8988T (cell line): Measurements from ENCODE around the gene LRRC4C.
"Not testable (repeated sequence)": the region's sequence is repeated elsewhere in the genome, so short reads cannot be mapped to it uniquely, and the experiment has no call there.

Experiments used
- DNase-seq: peaks from one replicate; pipeline ENCODE4 v3.0.0; 2011

Gene LRRC4C

DNA sequence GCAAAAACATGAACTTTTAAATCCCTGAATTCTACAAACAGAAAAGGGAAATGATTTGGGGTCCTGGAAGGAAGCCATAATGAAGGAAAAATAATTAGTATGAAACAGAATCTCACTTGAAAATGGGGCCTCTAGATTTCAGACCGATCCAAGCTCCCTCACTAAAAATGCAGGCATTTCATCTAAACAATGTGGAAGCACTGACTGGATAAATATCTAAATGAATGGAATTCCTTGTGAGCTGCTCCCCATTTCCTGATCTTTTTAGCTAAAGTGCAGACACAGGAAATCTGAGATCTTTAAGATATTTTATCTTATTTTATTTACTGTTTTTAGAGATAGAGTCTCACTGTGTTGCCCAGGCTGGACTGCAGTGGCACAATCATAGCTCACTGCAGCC is 1255.8 kb downstream of the LRRC4C start:
- no peak for DNase-seq

DNA sequence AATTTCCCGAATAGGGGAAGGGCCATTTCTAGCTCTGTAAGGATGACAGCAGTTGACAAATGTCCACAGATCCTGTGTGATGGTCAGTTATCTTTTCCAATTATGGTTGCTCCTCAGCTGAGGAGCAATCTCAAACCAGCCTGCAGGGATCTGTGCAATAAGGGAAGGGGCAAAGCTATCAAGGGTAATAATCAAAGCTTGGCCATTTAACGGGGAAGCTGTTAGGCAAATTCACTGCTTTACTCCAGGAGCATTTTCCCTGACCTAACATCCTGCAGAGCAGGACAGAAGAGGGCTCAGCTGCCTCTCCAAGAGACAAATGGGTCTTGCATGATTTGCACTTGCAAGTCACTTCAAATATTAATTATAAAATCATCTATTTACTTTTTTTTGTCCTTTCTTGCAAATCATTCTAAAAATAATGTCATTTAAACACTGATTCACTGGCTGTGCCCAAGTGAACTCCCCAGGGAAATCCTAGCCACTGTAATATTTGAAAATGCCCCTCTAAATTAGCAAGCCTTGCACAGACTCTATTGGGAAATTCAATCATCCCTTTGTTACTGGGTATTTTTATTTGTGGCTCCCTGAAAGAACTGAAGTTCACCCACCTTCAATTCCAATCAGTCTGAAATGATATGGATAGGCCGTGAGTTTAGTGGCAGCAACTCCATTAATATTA is 1256.7 kb downstream of the LRRC4C start:
- no peak for DNase-seq

DNA sequence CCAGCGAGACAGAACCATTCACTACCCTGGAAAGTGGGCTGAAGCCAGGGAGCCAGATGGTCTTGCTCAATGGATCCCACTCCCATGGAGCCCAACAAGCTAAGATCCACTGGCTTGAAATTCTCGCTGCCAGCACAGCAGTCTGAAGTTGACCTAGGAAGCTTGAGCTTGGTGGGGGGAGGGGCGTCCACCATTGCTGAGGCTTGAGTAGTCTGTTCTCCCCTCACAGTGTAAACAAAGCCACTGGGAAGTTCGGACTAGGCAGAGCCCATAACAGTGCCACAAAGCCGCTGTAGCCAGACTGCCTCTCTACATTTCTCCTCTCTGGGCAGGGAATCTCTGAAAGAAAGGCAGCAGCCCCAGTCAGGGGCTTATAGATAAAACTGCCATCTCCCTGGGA is 1266.9 kb downstream of the LRRC4C start:
- not testable (repeated sequence) for DNase-seq

DNA sequence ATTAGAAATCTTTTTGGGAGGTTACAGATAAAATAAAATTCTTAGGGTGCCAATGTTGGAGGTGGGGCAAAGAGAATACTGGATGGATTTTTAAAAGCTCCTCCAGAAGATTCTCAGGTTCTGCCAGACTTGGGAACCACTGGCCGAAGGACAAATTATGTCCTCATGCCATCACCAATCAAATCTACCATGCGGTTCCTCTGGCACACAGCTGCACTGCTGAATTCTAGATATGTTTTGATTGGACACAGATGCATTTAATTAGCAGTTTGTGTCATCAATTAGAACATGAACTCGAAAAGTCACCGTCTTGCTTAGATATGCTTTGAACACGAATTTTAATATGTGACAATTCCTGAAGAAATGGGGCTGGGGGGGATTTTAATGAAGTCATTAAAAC is 1269.2 kb downstream of the LRRC4C start:
- no peak for DNase-seq

DNA sequence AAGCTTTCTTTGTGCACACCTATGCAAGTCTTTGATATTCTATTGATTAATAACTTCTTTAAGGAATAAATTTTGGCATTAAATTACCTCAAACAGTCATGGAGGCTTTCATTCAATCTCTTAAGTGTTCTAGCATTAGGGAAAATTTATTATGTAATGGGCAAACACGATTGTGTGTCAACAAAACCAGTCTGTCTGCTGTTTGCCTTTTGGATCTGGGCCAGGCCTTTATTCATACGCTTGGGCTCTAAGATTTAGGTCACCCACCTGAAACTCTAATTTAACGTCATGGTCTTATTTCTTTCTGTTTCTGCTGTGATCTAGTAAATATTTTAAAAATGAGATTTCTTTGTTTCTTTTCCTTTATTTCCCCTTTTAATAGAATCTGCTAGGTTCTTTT is 1270.6 kb downstream of the LRRC4C start:
- DNase-seq: no peak

DNA sequence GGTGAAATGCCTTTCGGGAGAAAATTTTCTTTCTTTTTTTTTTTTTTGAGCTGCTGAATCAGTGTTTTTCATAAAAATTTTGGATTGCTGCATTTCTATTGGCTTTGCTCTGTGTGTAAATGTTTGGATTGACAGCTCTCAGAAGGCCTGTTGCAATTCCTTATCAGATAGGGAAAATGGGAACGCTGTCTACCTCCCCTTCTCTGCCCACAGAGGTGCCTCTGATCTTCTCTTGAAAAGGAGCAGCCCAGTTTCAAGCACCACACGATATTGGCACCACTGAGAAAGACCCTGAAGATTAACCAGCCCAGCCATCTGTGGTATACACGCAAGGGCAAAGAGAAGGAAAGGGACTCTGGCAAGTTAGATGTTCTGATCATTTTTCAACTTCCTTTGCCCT is 1272.2 kb downstream of the LRRC4C start:
- DNase-seq: no peak

DNA sequence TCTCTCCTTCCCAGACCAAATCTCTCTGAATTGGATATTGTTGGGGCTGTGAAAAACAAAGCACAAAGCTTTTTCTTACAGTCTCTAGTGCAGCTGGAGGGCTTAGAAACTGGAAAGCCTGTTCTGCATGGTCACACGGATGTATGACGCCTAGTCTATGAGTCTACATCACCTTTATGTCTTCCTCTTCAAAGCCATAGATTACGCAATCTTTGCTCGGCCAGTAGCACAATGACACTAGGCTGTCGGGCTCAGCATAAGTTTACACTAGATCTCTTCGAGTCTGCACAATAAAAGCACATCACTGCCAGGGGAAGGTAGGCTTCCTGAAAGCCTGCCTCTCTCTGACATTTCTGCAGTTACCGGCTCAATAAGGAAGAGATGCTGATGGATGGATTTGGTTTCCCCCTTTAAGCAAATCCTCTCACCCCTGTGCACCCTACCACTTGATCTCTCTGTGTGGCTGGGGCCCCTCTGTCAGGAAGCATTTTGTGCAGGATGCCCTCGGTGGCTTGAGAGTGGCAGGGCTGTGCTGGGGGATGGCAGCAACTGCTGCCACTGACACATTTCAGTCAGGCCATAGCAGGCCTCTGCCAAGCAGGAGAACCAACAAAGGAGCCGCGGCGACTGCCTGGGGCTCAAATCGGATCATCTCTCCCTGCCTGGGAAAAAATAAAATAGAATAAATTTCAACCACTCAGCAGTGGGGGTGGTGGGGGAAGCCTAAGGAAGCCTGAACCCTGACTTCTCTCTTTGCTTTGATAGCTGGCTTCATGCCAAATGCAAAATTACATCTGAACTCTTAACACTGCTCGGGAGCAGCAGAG is 1272.8 kb downstream of the LRRC4C start:
- DNase-seq: no peak

DNA sequence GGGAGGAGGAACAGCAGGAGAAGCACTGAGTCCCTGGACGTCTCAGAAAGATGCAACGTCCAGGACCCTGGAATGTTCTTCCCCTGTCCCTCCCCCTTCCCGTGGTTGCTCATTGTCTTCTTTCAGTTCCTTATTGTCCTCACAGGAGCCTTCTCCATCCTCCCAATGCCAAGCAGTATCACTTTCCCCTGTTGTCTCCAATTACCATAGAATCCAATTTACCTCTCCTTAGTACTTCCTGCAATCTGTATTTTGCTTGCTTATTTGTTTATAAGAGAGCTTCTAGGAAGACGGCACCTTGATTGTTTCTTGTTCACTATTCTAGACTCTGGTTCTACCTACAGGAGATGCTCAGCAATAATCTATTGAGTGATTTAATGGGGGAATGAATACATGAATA is 1273.7 kb downstream of the LRRC4C start:
- DNase-seq: no peak

DNA sequence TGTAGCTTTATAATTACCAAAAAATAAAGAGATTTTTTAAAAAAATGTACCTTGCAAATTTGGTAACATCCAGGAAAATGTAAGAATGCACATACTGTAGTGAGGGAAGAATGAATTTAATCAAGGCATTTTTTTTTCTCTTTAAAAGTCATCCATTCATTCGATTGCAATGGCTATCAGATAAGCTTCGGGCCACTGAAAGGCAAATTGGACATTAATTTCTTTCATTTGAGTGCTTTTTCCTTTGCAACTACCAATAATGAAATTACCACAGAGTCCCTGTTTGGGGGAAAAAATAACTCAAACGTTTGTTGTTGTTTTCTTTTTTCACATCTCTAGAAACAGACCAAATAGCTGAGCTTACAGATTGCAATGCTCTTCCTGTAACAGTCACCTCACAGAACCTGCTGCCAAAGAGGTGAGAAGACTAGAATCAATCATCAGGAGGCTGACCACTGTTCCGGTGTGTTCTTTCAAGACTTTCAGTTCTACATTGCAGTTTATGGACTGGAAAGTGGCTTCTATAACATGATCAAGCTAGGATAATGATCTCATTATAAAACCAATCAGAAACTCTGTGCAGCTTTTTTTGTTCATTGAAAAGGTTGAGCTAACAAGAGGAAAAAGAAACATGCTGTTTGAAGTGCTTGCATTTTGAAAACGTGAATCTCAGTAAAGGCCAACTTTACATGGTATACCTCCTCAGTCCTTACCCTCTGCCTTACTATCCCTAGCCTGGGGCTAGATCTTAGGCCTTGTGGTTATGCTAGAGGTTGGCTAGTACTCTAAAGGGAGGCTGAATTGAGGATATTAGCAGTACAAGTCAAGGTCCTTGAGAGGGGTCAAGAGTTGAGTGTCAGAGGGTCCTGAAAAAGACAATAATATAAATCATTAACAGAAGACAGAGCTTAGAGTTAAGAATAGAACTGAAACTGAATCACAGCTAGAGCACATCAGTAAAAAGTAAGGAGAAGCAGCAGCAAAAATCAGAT is 1276.1 kb downstream of the LRRC4C start:
- DNase-seq: no peak

DNA sequence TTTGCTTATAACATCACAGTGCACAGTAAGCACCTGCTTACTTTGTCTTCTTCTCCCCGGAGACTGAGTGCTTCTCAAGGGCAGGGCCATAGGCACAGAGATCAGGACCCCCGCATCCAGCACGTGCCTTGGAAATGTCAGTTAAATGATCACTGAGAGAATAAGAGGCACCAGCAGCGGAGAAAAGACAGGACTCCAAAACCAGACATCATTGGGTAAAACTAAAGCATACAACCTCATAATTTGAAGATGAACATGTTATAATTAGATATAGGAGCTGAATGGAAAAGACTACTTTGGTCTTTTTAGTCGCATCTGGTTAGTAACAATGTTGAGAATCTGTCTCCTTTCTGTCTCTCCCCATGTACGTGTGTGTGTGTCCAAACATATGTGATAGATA is 1279.9 kb downstream of the LRRC4C start:
- no peak for DNase-seq

DNA sequence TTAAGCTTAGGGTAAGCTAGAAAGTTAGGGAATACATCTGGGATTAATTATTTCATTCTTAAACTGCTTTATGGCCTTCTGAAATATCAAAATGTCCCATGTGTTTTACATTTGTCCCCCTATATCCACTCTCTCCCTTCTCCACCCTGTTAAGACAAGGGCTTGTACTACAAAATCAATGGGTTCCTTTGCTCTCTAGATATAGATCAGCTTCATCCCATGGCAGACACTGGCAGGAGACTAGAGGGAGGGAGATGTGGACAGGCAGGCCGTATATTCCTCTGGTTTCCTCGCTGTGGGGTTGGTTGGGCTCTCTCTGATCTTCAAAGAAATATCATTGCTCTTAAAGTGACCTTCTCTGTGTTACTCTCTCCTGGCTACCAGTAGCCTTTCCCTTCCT is 1281.0 kb downstream of the LRRC4C start:
- DNase-seq: no peak

DNA sequence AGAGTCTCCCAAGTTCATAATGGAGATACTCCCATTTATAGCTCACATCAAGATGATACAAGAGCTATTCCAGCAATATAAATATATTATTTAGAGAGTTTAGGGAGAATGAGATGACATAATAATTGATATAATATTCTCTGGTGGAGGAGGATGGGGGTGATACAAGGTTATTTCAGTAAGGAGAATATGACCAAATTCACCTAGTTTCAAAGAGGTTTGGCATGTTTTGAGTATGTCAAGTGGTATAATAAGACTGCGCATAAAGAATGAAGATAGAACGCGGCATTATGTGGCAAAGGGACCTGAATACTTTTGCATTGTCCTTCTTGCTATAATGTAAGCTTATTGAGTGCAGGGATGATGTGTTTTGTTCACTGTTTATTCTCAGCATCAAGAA is 1283.5 kb downstream of the LRRC4C start:
- DNase-seq: no peak

DNA sequence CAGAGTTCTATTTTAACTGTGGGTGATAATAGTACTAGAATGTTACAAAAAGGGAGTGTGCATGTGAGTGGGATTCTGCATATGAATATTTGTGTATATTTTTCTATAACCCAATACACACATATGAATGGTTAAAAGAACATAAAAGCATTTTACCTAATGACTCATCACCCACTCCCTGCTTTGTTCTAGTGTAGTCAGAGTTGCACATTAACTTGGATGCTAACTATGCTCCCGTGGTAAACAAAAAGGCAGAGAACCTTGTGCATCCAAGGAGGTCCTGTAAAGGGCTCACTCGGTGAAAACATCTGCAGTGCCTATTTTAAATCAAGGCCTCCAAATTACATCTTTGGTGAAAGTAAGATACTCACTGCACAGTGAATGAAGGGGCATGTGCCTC is 1289.4 kb downstream of the LRRC4C start:
- no peak for DNase-seq

DNA sequence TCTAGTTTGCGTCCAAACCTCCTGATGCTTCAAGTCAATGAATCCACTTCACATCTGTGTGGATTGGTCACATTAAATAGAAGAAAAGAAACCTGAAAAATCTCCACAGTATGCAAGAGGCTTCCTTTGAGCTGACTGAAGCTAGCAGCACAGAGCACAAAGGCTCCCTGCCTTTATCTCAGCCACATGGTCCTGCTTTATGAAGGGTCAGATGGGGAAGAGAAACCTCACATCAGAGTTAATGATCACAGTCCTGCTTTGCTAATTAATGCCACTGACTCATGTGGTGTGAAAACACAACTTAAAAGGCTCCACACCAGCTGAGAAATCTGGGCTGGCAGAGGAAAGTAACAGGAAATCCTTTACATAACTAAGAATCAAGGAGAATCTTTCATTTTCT is 1291.0 kb downstream of the LRRC4C start:
- DNase-seq: no peak

DNA sequence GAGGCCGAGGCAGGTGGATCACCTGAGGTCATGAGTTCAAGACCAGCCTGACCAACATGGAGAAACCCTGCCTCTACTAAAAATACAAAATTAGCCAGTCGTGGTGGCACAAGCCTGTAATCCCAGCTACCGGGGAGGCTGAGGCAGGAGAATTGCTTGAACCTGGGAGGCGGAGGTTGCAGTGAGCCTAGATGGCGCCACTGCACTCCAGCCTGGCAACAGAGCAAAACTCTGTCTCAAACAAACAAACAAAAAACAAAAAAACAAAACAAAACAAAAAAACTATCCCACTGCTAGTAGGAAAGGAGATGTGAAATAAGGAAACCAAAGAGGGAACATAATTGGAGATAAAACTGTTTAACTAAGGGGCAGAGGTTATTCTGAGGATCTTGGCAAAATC is 1291.6 kb downstream of the LRRC4C start:
- not testable (repeated sequence) for DNase-seq

DNA sequence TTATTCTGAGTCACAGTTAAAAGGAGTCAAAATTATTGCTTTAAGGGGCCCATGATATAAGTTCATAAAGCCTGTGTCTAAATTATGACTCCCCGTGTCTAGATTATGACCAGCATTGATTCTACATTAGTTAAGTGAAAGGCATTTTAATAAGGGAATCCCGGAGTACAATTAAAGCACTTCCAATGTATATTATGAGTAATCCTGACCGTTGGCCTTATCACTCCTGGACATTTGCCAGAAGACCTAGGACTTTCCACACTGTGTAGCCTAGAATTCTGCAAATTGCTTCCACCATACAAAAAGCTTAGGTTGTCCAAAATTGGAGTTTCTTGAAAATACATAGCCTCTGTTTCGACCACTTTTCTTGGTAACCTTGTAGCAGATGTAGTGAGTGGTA is 1292.6 kb downstream of the LRRC4C start:
- no peak for DNase-seq

DNA sequence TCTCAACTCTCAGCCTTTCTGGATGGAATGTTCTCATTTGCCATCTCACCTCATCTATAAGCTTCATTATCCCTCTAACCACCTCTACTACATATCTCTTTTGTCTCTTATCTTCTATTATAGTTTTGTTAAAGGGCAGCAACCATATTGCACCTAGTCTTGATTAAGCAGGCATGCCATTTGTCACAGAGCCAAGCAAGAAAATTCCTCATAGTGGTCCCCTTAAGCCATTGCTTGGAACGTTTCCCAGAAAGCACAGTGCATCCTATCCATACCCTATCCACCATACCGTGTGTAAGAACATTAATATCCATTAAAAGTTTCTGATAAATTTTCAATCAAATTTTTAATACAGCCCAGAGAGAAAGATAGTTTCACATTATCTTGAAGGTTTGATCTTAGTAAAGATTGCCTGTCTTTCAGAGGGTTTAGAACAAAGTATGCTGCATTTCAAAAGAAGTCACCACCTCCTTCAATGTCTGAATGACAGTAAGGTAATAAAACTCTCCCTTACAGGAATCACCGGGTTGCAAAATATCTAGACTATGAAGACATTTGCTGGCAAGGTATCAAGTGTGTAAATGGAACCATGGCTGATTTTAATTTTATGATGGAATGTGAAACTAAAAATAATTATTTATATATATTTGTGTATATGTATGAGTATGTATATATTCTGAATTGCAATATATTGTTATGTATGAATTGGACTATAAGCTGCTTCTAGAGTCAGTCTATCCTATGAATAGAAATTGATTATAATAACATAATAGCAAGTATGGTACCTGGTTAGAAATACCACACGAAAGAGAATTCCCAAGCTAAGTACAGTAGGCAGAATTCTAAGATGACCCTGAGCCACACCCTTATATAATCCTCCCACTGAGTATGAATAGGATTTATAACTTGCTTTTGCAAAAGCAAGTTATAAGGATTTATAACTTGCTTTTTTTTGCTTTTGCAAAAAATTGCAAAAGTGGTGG is 1296.3 kb downstream of the LRRC4C start:
- no peak for DNase-seq

DNA sequence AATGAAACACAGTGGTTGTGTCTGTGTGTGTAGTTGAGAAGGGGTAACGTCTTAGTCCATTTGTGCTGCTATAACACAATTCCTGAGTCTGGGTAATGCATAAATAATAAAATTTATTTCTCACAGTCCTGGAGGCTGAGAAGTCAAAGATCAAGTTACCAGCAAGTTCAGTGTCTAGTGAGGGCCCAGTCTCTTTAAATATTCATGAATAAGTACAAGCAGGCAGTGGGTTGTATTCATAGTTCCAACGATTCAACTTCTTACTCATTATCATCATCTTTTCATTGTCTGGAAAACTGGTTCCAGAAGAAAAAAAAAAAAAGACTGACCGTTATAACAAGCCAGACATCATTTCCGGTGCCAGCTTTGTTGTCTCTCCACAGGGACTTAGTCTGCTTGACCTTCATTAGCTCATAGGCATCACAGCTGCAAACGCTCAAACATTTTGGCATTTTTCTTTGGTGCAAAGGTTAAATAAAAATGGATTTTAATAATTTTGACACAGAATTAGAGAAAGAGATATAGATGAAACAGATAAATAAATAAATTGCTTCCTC is 1297.5 kb downstream of the LRRC4C start:
- no peak for DNase-seq

DNA sequence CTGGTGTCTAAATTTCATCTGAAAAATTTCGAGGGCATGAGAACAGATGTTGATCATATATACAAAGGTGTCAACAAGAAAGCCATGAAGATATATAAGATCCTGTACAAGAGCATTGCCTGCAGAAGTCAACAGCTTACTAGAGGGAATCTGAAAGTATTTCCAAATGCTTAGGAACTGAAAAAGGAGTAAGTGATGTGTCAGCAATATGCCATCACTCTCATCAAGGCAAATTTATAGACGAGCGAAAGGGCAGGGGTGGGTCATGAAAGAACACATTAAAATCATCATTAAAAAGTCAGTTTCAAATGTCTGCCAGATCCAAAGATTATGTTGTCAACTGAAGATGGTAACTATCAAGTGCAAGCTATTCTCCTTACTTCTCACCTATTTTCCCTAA is 1299.0 kb downstream of the LRRC4C start:
- no peak for DNase-seq

DNA sequence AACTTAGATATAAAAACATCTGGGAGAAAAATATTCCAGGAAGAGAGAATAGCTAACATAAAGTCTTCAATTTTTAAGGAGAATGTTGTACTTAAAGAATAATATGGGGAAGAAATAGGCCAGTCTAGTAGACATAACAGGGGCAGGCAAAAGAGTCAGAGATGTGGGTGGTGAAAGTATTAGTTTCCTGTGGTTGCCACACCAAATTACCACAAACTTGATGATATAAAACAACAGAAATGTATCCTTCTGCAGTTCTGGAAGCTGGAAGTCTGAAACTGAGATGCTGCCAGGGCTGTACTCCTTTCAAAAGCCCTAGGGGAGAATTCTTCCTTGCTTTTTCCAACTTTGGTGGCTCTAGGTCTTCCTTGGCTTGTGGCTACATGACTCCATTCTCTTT is 1309.7 kb downstream of the LRRC4C start:
- DNase-seq: no peak

DNA sequence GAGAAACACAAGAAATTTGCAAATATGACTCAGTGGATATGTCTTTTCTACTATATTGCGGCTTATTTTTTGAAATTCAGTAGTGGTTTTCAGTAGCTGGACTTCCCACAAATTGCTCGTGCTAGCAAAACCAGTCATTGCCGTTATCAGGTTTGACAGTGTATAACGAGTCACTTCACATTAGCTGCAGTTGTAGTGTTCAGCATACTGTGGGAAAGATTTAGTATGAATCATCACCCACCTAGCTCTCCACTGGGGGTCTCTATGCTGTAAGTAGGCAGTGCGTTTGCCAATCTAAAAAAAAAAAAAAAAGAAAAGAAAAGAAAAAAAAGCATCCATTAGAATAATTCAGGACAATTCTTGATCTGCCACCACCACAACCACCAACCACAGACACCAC is 1318.9 kb downstream of the LRRC4C start:
- no peak for DNase-seq

DNA sequence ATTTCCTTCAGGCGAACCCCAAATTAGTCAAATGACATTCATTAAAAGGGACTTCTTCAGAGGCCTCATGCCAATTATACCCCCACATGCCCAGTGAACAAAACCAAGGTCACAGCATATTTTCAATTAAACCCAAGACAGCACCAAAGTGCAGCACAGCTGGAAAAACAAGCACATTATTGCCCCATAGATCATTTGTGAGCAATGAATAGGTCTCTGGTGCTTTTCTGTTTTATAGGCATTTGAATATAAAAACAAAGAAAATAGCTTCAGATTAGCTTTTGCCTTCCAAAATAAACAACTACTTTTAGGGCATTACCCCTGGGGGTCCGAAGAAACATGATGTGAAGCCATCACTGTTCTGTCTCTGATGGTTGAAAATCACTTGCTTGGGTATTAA is 1319.9 kb downstream of the LRRC4C start:
- DNase-seq: no peak
